OCI-LY1 (cell line): ENCODE results near the gene MPDU1.
A peak's percentile ranks its signal among the peaks of the same experiment; 100 is the strongest.

Experiments used
- H2AFZ ChIP-seq: fragments of 200-600 bp; sonication (generic), shearing (Covaris generic); 2 replicates; pipeline ENCODE4 v1.6.0; 2014; ENCODE audit warnings: antibody characterized with exemption, mild to moderate bottlenecking, low read length
- H3F3A ChIP-seq: fragments of 200-600 bp; sonication (generic), shearing (Covaris generic); 2 replicates; pipeline ENCODE4 v1.6.0; 2014; ENCODE audit warnings: mild to moderate bottlenecking, antibody characterized with exemption, low read length, moderate library complexity; ENCODE audit not compliant: insufficient read depth
- H3K27ac ChIP-seq: fragments of 200-600 bp; sonication (generic); 2 replicates; pipeline ENCODE4 v1.5.1; 2014; ENCODE audit warnings: low read length, mixed run types, mild to moderate bottlenecking, low read depth; ENCODE audit not compliant: poor library complexity, severe bottlenecking
- H3K27me3 ChIP-seq: fragments of 200-600 bp; sonication (generic); 2 replicates; pipeline ENCODE4 v1.6.0; 2014; ENCODE audit warnings: antibody characterized with exemption, mild to moderate bottlenecking, low read length, moderate library complexity; ENCODE audit not compliant: insufficient read depth
- H3K36me3 ChIP-seq: fragments of 200-600 bp; sonication (generic); 2 replicates; pipeline ENCODE4 v1.6.1; 2014; ENCODE audit warnings: mild to moderate bottlenecking, antibody characterized with exemption, low read length, moderate library complexity, mixed read lengths; ENCODE audit not compliant: insufficient read depth
- H3K4me1 ChIP-seq: fragments of 200-600 bp; sonication (generic); 2 replicates; pipeline ENCODE4 v1.5.1; 2014; ENCODE audit warnings: mild to moderate bottlenecking, low read length, moderate library complexity; ENCODE audit not compliant: insufficient read depth, severe bottlenecking
- H3K4me2 ChIP-seq: fragments of 200-600 bp; sonication (generic), shearing (Covaris generic); 2 replicates; pipeline ENCODE4 v1.6.1; 2014; ENCODE audit warnings: low read length
- H3K4me3 ChIP-seq: fragments of 200-600 bp; sonication (generic); 2 replicates; pipeline ENCODE4 v1.5.1; 2014; ENCODE audit warnings: low read length, low read depth, mild to moderate bottlenecking, mixed read lengths; ENCODE audit not compliant: poor library complexity, severe bottlenecking
- H3K79me2 ChIP-seq: fragments of 200-600 bp; shearing (Covaris generic); 2 replicates; pipeline ENCODE4 v1.6.1; 2016; ENCODE audit warnings: mixed run types, low read length, mixed read lengths; ENCODE audit not compliant: insufficient read depth
- H3K9ac ChIP-seq: fragments of 200-600 bp; sonication (generic), shearing (Covaris generic); 2 replicates; pipeline ENCODE4 v1.6.1; 2014; ENCODE audit warnings: mild to moderate bottlenecking, low read length, mixed read lengths
- H3K9me2 ChIP-seq: fragments of 200-600 bp; sonication (generic), shearing (Covaris generic); 2 replicates; pipeline ENCODE4 v1.6.1; 2014; ENCODE audit warnings: low read depth, mild to moderate bottlenecking, low read length, mixed read lengths
- H3K9me3 ChIP-seq: fragments of 200-600 bp; shearing (Covaris generic); 2 replicates; pipeline ENCODE4 v1.6.1; 2014; ENCODE audit warnings: low read length, mixed read lengths
- H4K20me1 ChIP-seq: fragments of 200-600 bp; sonication (generic), shearing (Covaris generic); 2 replicates; pipeline ENCODE4 v1.6.0; 2016; ENCODE audit warnings: mild to moderate bottlenecking, low read length; ENCODE audit not compliant: insufficient read depth
- CTCF ChIP-seq: fragments of 200-600 bp; sonication (generic), shearing (Covaris generic); IDR thresholded peaks from 2 replicates; pipeline ENCODE4 v1.5.1; 2017; ENCODE audit warnings: mild to moderate bottlenecking, antibody characterized with exemption, low read length, moderate library complexity, mixed read lengths
- EZH2 ChIP-seq: fragments of 200-600 bp; sonication (generic), shearing (Covaris generic); IDR thresholded peaks from 2 replicates; pipeline ENCODE4 v1.8.0; 2017; ENCODE audit warnings: borderline replicate concordance, mixed run types, mild to moderate bottlenecking, antibody characterized with exemption, low read length, moderate library complexity, mixed read lengths

MPDU1 gene

GRCh38 chr17:7586673-7587419 is 3.2 kb downstream of the MPDU1 start:
- H3K4me2 ChIP-seq: no peak overlapping the region
- TF ChIP-seq EZH2 (no peak), CTCF (peak; percentile 75)
- H3K9ac ChIP-seq: no peak overlapping the region
- no peaks in the 10 kb centered on the region for H3K79me2 ChIP-seq
- H3K9me2 ChIP-seq: no peaks in the 10 kb centered on the region
- H3K4me1 ChIP-seq: peaks cover 33% of the 10 kb centered on the region
- H3F3A ChIP-seq: no peaks in the 10 kb centered on the region
- H3K36me3 ChIP-seq: peaks cover 49% of the 10 kb centered on the region; the same call in 1 of the 2 replicates
- no peaks in the 10 kb centered on the region for H4K20me1 ChIP-seq
- no peak overlapping the region for H3K27ac ChIP-seq
- no peaks in the 10 kb centered on the region for H3K27me3 ChIP-seq
- no peak overlapping the region for H2AFZ ChIP-seq
- H3K4me3 ChIP-seq: no peak overlapping the region
- H3K9me3 ChIP-seq: no peaks in the 10 kb centered on the region

- TF ChIP-seq CTCF (no peak), EZH2 (no peak)
- Histone ChIP-seq H4K20me1 (no peaks in the 10 kb centered on the region), H3K36me3 (peaks cover 55% of the 10 kb centered on the region; the same call in 1 of the 2 replicates), H3K9me3 (no peaks in the 10 kb centered on the region), H3K27me3 (no peaks in the 10 kb centered on the region), H3K79me2 (no peaks in the 10 kb centered on the region), H3K27ac (no peak overlapping the region), H3K9ac (no peak overlapping the region), H3F3A (no peaks in the 10 kb centered on the region), H3K4me3 (no peak overlapping the region), H3K4me1 (peaks cover 25% of the 10 kb centered on the region), H3K4me2 (no peak overlapping the region), H2AFZ (no peak overlapping the region), H3K9me2 (no peaks in the 10 kb centered on the region)
Observed at GRCh38 chr17:7587420-7588151, 3.9 kb downstream of the MPDU1 start.

GRCh38 chr17:7588553-7589203 is 5.0 kb downstream of the MPDU1 start:
- Histone ChIP-seq H3K9me3 (no peaks in the 10 kb centered on the region), H3K27ac (no peak overlapping the region), H3K4me1 (peaks cover 16% of the 10 kb centered on the region), H3K36me3 (peaks cover 63% of the 10 kb centered on the region), H2AFZ (no peak overlapping the region), H3K4me2 (no peak overlapping the region), H3K79me2 (no peaks in the 10 kb centered on the region), H3K27me3 (no peaks in the 10 kb centered on the region), H3K9ac (no peak overlapping the region), H3F3A (no peaks in the 10 kb centered on the region), H4K20me1 (no peaks in the 10 kb centered on the region), H3K4me3 (no peak overlapping the region), H3K9me2 (no peaks in the 10 kb centered on the region)
- no peak for TF ChIP-seq EZH2
